Measurements from ENCODE around the gene TEX44.

DNA sequence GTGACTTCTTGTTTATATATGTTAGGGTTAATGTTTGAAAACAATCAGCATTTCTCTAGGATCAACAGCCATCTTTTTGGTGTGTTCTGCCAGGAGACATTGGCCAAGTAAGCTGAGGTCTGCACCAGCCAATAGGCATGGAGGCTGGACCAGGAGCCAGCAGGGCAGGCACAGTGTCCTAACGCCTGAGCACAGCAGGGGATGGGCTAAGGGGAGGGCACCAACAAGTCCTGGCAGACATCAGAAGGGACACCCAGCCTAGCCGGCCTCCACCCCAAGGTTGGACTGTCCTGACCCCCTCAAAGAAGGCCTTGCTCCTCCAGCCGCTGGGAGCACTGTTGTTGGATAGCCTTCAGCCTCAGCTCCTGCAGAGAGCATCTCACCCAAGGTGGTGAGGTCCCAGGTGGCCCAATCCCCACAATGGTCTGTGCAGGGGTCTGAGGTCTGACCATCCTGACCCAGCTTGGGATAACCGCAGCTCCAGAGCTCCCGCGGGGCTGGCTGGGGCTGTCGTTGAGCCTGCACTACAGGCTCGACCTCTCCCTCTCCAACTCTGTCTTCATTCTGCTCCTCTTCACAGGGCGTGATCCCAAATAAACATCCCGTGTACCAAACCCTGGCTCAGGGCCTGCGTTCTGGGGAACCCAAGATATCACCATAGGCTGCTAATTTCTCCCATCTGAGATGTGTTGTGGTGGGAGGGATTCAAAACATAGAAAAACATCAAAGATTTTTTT lies 8.1 kb downstream of the TEX44 start:
- TF ChIP-seq, protein P1, sequence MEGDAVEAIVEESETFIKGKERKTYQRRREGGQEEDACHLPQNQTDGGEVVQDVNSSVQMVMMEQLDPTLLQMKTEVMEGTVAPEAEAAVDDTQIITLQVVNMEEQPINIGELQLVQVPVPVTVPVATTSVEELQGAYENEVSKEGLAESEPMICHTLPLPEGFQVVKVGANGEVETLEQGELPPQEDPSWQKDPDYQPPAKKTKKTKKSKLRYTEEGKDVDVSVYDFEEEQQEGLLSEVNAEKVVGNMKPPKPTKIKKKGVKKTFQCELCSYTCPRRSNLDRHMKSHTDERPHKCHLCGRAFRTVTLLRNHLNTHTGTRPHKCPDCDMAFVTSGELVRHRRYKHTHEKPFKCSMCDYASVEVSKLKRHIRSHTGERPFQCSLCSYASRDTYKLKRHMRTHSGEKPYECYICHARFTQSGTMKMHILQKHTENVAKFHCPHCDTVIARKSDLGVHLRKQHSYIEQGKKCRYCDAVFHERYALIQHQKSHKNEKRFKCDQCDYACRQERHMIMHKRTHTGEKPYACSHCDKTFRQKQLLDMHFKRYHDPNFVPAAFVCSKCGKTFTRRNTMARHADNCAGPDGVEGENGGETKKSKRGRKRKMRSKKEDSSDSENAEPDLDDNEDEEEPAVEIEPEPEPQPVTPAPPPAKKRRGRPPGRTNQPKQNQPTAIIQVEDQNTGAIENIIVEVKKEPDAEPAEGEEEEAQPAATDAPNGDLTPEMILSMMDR (IDR thresholded peaks at IDR 0.05; ENCODE audit: low read depth, low read length) = no peak
- TF ChIP-seq EZH2phosphoT487 (IDR thresholded peaks at IDR 0.05; ENCODE audit: low read depth) = no peak
